ENCODE measurements around the gene SYN1. TPM values are rescaled to one million over a fixed set of nuclear protein-coding genes. Genes with fewer than 3 reads are reported as not detected.

SYN1 gene
- total RNA-seq, 1 experiment from 2014 or later = 11.7 TPM

GRCh38 chrX:47662144-47662657 is 42.5 kb upstream of the SYN1 start:
- H2AFZ ChIP-seq (ENCODE audit: low read length) = no peak overlapping the region
- Mint-ChIP-seq H3K9me3 (peaks cover 71 to 77% of the 10 kb centered on the region in 2 experiments), H3K36me3 (ENCODE audit: insufficient read depth in 1 of 3, low read depth in 3 of 3) (peaks cover 3 to 12% (median 5%) of the 10 kb centered on the region in 3 experiments; a peak in 5 of 7 replicates), H3K27me3 (ENCODE audit: low read depth) (peaks cover 9% of the 10 kb centered on the region), H3K4me1 (peaks cover 0 to 3% of the 10 kb centered on the region in 2 experiments; a peak in 1 of 4 replicates), H3K27ac (no peak overlapping the region), H3K4me3 (no peak overlapping the region)
- H2BK12ac ChIP-seq (ENCODE audit: insufficient read length, low read depth, low read length) = no peak overlapping the region
- H3K27ac ChIP-seq (ENCODE audit: insufficient read length, low read depth, low read length) = no peak overlapping the region
- no peak overlapping the region for H3K9ac ChIP-seq (ENCODE audit: extremely low read depth, insufficient read length, low read length)
- no peak overlapping the region for H2AK5ac ChIP-seq (ENCODE audit: insufficient read length, low read length)
- H3K27me3 ChIP-seq (ENCODE audit: insufficient read depth, low read length) = no peaks in the 10 kb centered on the region
- H2BK5ac ChIP-seq (ENCODE audit: insufficient read length, low read length) = no peak overlapping the region
- H3K4ac ChIP-seq (ENCODE audit: low read depth, low read length) = no peak overlapping the region
- H3K79me1 ChIP-seq (ENCODE audit: insufficient read depth, low read depth, low read length, poor library complexity, severe bottlenecking) = no peaks in the 10 kb centered on the region
- no peak overlapping the region for H4K8ac ChIP-seq (replicated peaks; ENCODE audit: insufficient read length, low read depth, low read length)
- H3T11ph ChIP-seq (ENCODE audit: low read length) = no peak overlapping the region
- WGBS (ENCODE audit: extremely low coverage, insufficient read length, low lambda C conversion rate) = no CpG with 5 or more reads among the region's 1 CpG
- no peak overlapping the region for H2BK15ac ChIP-seq (ENCODE audit: low read depth, low read length)
- H3K14ac ChIP-seq (ENCODE audit: insufficient read depth, low read length) = no peak overlapping the region
- no peak overlapping the region for H3K18ac ChIP-seq (ENCODE audit: insufficient read length, low read depth, low read length)
- H3K4me1 ChIP-seq (ENCODE audit: insufficient read depth, low read length) = no peaks in the 10 kb centered on the region
- no peaks in the 10 kb centered on the region for H3K23me2 ChIP-seq (ENCODE audit: insufficient read length, low read depth, low read length, poor library complexity, severe bottlenecking)
- no peak for DNase-seq
- no peak overlapping the region for H3K4me2 ChIP-seq (ENCODE audit: insufficient read depth, insufficient read length, low read length)
- no peak overlapping the region for H4K91ac ChIP-seq (ENCODE audit: insufficient read length, low read depth, low read length)
- TF ChIP-seq, protein P1, sequence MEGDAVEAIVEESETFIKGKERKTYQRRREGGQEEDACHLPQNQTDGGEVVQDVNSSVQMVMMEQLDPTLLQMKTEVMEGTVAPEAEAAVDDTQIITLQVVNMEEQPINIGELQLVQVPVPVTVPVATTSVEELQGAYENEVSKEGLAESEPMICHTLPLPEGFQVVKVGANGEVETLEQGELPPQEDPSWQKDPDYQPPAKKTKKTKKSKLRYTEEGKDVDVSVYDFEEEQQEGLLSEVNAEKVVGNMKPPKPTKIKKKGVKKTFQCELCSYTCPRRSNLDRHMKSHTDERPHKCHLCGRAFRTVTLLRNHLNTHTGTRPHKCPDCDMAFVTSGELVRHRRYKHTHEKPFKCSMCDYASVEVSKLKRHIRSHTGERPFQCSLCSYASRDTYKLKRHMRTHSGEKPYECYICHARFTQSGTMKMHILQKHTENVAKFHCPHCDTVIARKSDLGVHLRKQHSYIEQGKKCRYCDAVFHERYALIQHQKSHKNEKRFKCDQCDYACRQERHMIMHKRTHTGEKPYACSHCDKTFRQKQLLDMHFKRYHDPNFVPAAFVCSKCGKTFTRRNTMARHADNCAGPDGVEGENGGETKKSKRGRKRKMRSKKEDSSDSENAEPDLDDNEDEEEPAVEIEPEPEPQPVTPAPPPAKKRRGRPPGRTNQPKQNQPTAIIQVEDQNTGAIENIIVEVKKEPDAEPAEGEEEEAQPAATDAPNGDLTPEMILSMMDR (conservative IDR thresholded peaks at IDR 0.05) = no peak
- no peak overlapping the region for H2BK120ac ChIP-seq (ENCODE audit: low read depth, low read length, poor library complexity, severe bottlenecking)
- no peak overlapping the region for H4K5ac ChIP-seq (ENCODE audit: insufficient read length, low read depth, low read length)
- no peak overlapping the region for H3K23ac ChIP-seq (ENCODE audit: insufficient read length, low read depth, low read length)
- peaks cover 7% of the 10 kb centered on the region for H3K9me3 ChIP-seq (ENCODE audit: control insufficient read depth, low read depth, low read length)
- no peaks in the 10 kb centered on the region for H4K20me1 ChIP-seq (ENCODE audit: control insufficient read depth, insufficient read depth, insufficient read length)
- H3K79me2 ChIP-seq (ENCODE audit: insufficient read depth, low read length) = no peaks in the 10 kb centered on the region
- no peak overlapping the region for H2BK20ac ChIP-seq (ENCODE audit: low read depth, low read length, poor library complexity, severe bottlenecking)
- no peak overlapping the region for H3K56ac ChIP-seq (ENCODE audit: insufficient read length, low read depth, low read length)
